NCI-H82 treated with DMSO at 0.1 percent for 48 hours (cell line): Measurements from ENCODE around the gene EDDM3A.
"Not testable (repeated sequence)": the region's sequence is repeated elsewhere in the genome, so short reads cannot be mapped to it uniquely, and the experiment has no call there.

ENCODE experiments used
- DNase-seq: peaks from one replicate; lab custom pipeline; 2025; ENCODE audit not compliant: unreplicated experiment; lab: John Stamatoyannopoulos, UW

The EDDM3A gene

GRCh38 chr14:20745571-20746358 is at the start of gene EDDM3A:
Gene EDDM3A (plus strand): TSS chr14:20745887. CDS start chr14:20747581, 1,694 bp downstream.
- no peak for DNase-seq

- DNase-seq = no peak
Observed at GRCh38 chr14:20696764-20697163, 48.9 kb upstream of the EDDM3A start.

GRCh38 chr14:20697273-20698017 is 48.2 kb upstream of the EDDM3A start:
- no peak for DNase-seq

GRCh38 chr14:20698018-20698329 is 47.7 kb upstream of the EDDM3A start:
- DNase-seq = no peak

DNA sequence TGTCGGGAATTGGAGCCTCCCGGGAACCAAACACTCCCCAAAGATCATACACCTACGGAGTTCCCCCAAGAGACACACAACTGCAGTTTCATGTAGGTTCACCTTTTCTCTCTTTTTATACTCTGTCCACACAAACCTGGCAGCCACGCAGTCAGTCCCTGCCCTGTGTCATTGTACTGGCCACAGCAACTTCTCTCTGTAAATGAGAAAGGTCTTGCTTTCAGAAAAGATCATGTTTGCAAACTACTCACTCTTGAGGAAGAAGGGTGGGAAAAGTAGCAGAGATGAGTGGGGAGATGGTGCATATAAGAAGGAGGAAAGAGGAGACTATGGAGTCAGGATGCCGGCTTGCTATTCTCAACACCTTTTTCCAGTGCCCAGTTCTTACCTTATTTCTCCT is 46.8 kb upstream of the EDDM3A start:
- no peak for DNase-seq

- no peak for DNase-seq
Observed at GRCh38 chr14:20699931-20700330, 45.8 kb upstream of the EDDM3A start.

GRCh38 chr14:20700965-20701364 is 44.7 kb upstream of the EDDM3A start:
- not testable (repeated sequence) for DNase-seq

DNA sequence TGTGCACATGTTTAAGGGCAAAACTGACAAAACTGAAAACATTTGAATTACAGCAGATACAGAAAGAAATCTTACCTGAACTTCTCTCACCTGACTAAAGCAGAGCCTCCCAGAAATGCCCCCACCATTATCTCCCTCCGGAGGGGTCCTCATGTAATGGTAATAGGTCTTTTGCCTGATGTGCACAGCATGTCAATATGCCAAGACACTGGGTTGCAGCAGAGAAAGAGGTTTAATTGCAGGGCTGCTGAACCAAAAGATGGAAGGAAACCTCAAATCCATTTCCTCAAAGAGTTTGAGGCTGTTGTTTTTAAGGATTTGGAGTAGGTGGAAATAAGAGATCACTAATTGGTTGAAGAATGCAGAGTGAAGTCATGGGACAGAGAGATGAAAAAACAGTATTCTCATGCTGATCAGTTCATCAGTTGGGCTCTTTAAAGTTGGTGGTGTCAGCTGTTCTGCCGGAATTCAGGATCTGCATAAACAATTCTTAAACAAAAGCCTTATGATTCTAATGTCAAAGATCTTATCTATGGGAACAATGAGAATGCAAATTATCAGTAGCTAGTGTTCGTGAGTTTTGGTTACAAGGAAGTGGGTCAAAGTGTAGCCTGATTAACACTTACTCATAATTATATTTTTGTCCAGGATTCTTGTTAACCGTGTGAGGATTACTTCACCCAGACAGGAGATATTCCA is 38.9 kb upstream of the EDDM3A start:
- no peak for DNase-seq

DNA sequence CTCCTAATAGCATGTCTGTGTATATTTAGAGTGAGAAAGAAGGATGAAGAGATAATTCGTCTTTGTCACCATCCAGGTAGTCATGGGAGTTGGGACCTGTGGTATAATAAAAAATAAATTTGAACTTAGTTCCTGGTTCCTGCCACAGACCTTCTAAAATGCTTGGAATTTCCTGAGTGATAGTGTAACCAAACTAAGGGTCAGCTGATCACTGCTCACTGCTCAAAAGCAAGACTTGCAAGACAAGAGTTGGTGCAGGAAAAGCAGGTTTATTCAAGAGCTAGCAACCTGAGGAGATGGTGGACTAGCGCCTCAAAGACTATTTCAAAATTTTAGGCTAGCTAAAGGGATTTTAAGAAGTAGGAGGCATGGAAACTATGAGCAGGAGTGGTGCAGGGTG is 38.1 kb upstream of the EDDM3A start:
- no peak for DNase-seq

- no peak for DNase-seq
Observed at GRCh38 chr14:20711261-20711660, 34.4 kb upstream of the EDDM3A start.

- DNase-seq = no peak
Observed at GRCh38 chr14:20711685-20712084, 34.0 kb upstream of the EDDM3A start.

- no peak for DNase-seq
Observed at GRCh38 chr14:20712904-20713303, 32.8 kb upstream of the EDDM3A start.

GRCh38 chr14:20714593-20715250 is 31.0 kb upstream of the EDDM3A start:
- no peak for DNase-seq

DNA sequence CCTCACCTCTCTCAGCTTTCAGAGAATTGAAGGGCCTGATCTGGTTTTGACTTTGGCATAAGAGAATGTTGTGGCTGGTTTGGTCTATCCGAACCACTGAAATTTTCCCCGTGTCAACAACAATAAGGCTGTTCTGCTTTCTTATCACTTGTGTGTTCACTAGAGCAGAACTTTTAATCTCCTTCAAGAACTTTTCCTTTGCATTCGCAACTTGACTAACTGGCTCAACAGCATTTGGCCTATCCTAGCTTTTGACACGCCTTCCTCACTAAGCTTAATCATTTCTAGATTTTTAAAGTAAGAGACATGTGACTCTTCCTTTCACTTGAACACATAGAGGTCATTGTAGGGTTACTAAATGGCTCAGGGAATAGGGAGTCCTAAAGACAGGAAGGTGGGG is 25.9 kb upstream of the EDDM3A start:
- no peak for DNase-seq

GRCh38 chr14:20720741-20721140 is 24.9 kb upstream of the EDDM3A start:
- no peak for DNase-seq

- no peak for DNase-seq
Observed at GRCh38 chr14:20722016-20722415, 23.7 kb upstream of the EDDM3A start.

- DNase-seq = no peak
Observed at GRCh38 chr14:20723488-20723887, 22.2 kb upstream of the EDDM3A start.

DNA sequence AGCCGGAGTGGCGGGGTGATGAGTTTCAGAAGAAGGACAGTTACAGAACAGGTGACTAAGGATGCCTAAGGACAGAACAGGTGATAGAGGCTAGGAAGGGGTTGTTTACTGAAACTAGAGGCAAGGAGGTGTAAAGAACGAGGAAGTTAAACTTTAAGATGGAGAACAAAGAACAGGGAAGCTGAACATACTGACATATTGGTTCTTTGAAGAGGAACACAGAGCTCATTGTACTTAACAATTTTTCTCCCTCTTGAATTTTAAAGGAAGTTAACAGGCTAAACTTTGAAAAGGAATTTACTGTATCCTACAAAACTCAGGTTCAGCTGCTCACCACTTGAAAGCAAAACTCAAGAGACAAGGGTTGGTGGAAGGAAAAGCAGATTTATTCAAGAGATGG is 19.6 kb upstream of the EDDM3A start:
- DNase-seq = not testable (repeated sequence)

DNA sequence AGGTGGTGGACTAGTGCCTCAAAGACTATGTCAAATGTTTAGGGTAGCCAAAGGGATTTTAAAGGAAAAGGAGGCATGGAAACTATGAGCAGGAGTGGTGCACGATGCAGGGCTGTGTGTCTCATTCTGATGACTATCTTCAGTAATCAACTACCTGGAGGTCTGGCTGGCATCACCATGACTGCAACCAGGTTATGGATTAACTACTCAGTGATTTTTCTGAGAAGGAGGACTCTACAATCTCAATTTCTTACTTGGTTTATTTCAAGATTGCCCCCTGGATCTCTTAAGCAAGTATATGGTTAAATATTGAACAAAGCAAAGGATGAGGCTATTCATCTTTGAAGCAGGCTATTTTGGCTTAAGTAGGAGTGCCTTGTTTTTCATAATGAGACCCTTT is 19.2 kb upstream of the EDDM3A start:
- DNase-seq = no peak

GRCh38 chr14:20730891-20731290 is 14.8 kb upstream of the EDDM3A start:
- DNase-seq = no peak

DNA sequence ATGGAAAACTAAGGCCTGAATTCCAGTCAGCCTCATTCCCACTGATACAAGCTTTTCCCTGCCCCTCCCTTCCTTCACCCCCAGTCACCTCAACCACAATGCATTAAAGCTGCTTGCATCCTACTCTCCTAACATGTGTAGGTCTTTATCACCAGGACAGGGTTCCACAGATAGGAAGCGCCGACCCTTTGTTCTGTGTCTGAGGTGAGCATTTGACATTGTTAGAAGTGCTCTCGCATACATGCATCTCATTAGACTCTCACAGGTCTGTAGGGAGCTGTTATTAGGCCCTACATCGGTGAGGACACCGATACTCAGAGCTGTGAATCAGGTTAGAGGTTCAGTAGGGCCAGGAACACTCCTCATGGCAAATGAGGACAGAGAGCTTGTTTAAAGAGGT is 13.2 kb upstream of the EDDM3A start:
- no peak for DNase-seq
